ENCODE measurements around the gene WNT7A.

GRCh38 chr3:13851997-13852637, 27.8 kb downstream of the WNT7A start:
- no peak for TF ChIP-seq CTCF (IDR thresholded peaks at IDR 0.05)
- no peak for TF ChIP-seq POLR2A (IDR thresholded peaks at IDR 0.05)

Data from upper lobe of left lung (tissue), 4 donors.